NCI-H82 treated with DMSO at 0.1 percent for 48 hours (cell line): Measurements from ENCODE around the gene GKN2.
A peak's percentile ranks its signal among the peaks of the same experiment; 100 is the strongest.
"Not testable (repeated sequence)": the region's sequence is repeated elsewhere in the genome, so short reads cannot be mapped to it uniquely, and the experiment has no call there.

Source experiments
- DNase-seq: peaks from one replicate; lab custom pipeline; 2025; ENCODE audit not compliant: unreplicated experiment; lab: John Stamatoyannopoulos, UW

The GKN2 gene

GRCh38 chr2:68921646-68922045 lies 31.0 kb downstream of the GKN2 start:
- no peak for DNase-seq

- no peak for DNase-seq
Observed at GRCh38 chr2:68920481-68921170, 32.1 kb downstream of the GKN2 start.

- no peak for DNase-seq
Observed at GRCh38 chr2:68918497-68918896, 34.2 kb downstream of the GKN2 start.

- no peak for DNase-seq
Observed at GRCh38 chr2:68917034-68917718, 35.5 kb downstream of the GKN2 start.

- DNase-seq: no peak
Observed at GRCh38 chr2:68916226-68916625, 36.5 kb downstream of the GKN2 start.

GRCh38 chr2:68915393-68915792 lies 37.3 kb downstream of the GKN2 start:
- no peak for DNase-seq

GRCh38 chr2:68913359-68913758 lies 39.3 kb downstream of the GKN2 start:
- no peak for DNase-seq

GRCh38 chr2:68912732-68913131 lies 40.0 kb downstream of the GKN2 start:
- DNase-seq: no peak

- no peak for DNase-seq
Observed at GRCh38 chr2:68912111-68912510, 40.6 kb downstream of the GKN2 start.

GRCh38 chr2:68911709-68912108 lies 41.0 kb downstream of the GKN2 start:
- DNase-seq: no peak

GRCh38 chr2:68911246-68911645 lies 41.4 kb downstream of the GKN2 start:
- no peak for DNase-seq

- DNase-seq: peak; percentile 18
Observed at GRCh38 chr2:68909793-68910674, 42.7 kb downstream of the GKN2 start.

GRCh38 chr2:68908392-68908970 lies 44.2 kb downstream of the GKN2 start:
- DNase-seq: no peak

GRCh38 chr2:68907920-68908253 lies 44.8 kb downstream of the GKN2 start:
- DNase-seq: no peak

GRCh38 chr2:68907232-68907919 lies 45.3 kb downstream of the GKN2 start:
- DNase-seq: no peak

GRCh38 chr2:68906716-68907115 lies 46.0 kb downstream of the GKN2 start:
- DNase-seq: no peak

GRCh38 chr2:68905116-68905515 lies 47.6 kb downstream of the GKN2 start:
- DNase-seq: no peak

GRCh38 chr2:68901561-68901960 lies 51.1 kb downstream of the GKN2 start:
- no peak for DNase-seq

GRCh38 chr2:68901199-68901514 lies 51.5 kb downstream of the GKN2 start:
- no peak for DNase-seq

GRCh38 chr2:68900496-68901198 lies 52.0 kb downstream of the GKN2 start:
- DNase-seq: no peak

- not testable (repeated sequence) for DNase-seq
Observed at GRCh38 chr2:68895981-68896380, 56.7 kb downstream of the GKN2 start.
